Stimulated activated CD4-positive, alpha-beta T cell treated with anti-CD3 and anti-CD28 coated beads, Interleukin-1b, Interleukin-23, amount 100 ng/mL, for 4 hours (primary cell): ENCODE measurements around the gene MRPS12.
"Not testable (repeated sequence)": the region's sequence is repeated elsewhere in the genome, so short reads cannot be mapped to it uniquely, and the experiment has no call there.

Experiments
- DNase-seq, 2 donors: peaks; one replicate each; pipeline ENCODE4 v3.0.0-alpha.2; 2020; ENCODE audit warnings: low read depth in 2 of 2

MRPS12 gene

GRCh38 chr19:38930776-38931520, at the start of gene MRPS12:
Gene MRPS12, plus strand, starts transcription at chr19:38930944. Its CDS starts 351 bp downstream, at chr19:38931295.
- peak; percentile 93 to 95 for DNase-seq

GRCh38 chr19:38883286-38883685, 47.5 kb upstream of the MRPS12 start:
- DNase-seq: no peak

GRCh38 chr19:38884691-38885090, 46.1 kb upstream of the MRPS12 start:
- not testable (repeated sequence) for DNase-seq

GRCh38 chr19:38888876-38889275, 41.9 kb upstream of the MRPS12 start:
- DNase-seq: no peak

- no peak for DNase-seq
These were observed 40.9 kb upstream of the MRPS12 start for GRCh38 chr19:38889803-38890202.

- no peak for DNase-seq
These were observed 40.1 kb upstream of the MRPS12 start for GRCh38 chr19:38890686-38891085.

- DNase-seq: no peak
These were observed 39.0 kb upstream of the MRPS12 start for GRCh38 chr19:38891771-38892170.

- no peak for DNase-seq
These were observed 37.9 kb upstream of the MRPS12 start for GRCh38 chr19:38892841-38893240.

GRCh38 chr19:38893341-38893771, 37.4 kb upstream of the MRPS12 start:
- DNase-seq: no peak

GRCh38 chr19:38894968-38895367, 35.8 kb upstream of the MRPS12 start:
- DNase-seq: no peak

- DNase-seq: no peak
These were observed 31.8 kb upstream of the MRPS12 start for GRCh38 chr19:38898788-38899446.

GRCh38 chr19:38899447-38900201, 31.1 kb upstream of the MRPS12 start, which contains the start of the genes NFKBIB and SIRT2:
Gene NFKBIB, plus strand, starts transcription at chr19:38899969. Its CDS starts 64 bp downstream, at chr19:38900033.
Gene SIRT2, minus strand, starts transcription at chr19:38899618. Its CDS starts 97 bp downstream, at chr19:38899521.
- peak; percentile 91 to 95 for DNase-seq

GRCh38 chr19:38900202-38900629, 30.5 kb upstream of the MRPS12 start:
- no peak for DNase-seq

- no peak for DNase-seq
These were observed 30.0 kb upstream of the MRPS12 start for GRCh38 chr19:38900743-38901190.

GRCh38 chr19:38901683-38902082, 29.1 kb upstream of the MRPS12 start:
- no peak for DNase-seq

- DNase-seq: no peak
These were observed 25.9 kb upstream of the MRPS12 start for GRCh38 chr19:38904581-38905539.

GRCh38 chr19:38905620-38906019, 25.1 kb upstream of the MRPS12 start:
- DNase-seq: no peak

- no peak for DNase-seq
These were observed 23.5 kb upstream of the MRPS12 start for GRCh38 chr19:38907227-38907626.

GRCh38 chr19:38907670-38908069, 23.1 kb upstream of the MRPS12 start:
- DNase-seq: no peak

GRCh38 chr19:38908911-38909310, 21.8 kb upstream of the MRPS12 start:
- DNase-seq: no peak

- DNase-seq: no peak
These were observed 20.3 kb upstream of the MRPS12 start for GRCh38 chr19:38910488-38910887.
